HepG2 (cell line): ENCODE data around the gene ACSM2A. TPM values are rescaled to one million over a fixed set of nuclear protein-coding genes. Genes with fewer than 3 reads are reported as not detected.
"Not testable (repeated sequence)": the region's sequence is repeated elsewhere in the genome, so short reads cannot be mapped to it uniquely, and the experiment has no call there.

Experiments used
- ATAC-seq: fragments of 200-7000 bp; cut with Tn5 transposase; 3 replicates; pipeline ENCODE4 v1.9.1; 2020; ENCODE audit warnings: mild to moderate bottlenecking, moderate library complexity
- BruUV-seq: library from RNA; stranded (reverse); fragments of 400-500 nt; replicated peaks from 2 replicates; lab custom pipeline; 2021; lab: Mats Ljungman, UMichigan
- CTCF ChIA-PET: fragments of 300-600 bp; formaldehyde crosslinking; extraction: SDS; loops from one replicate; lab custom pipeline; 2021; ENCODE audit warnings: low total read pairs, inconsistent platforms, low intra/inter-chr PET ratio; lab: Yijun Ruan, JAX
- POLR2A ChIA-PET: fragments of 350-600 bp; sonication (Branson Sonifier 250); formaldehyde crosslinking; loops from one replicate; lab custom pipeline; 2020; ENCODE audit warnings: antibody characterized with exemption, inconsistent platforms; lab: Yijun Ruan, JAX
- DNase-seq: peaks from one replicate; pipeline ENCODE4 v3.0.0-alpha.2; 2015; ENCODE audit warnings: low spot score
- FAIRE-seq: peaks from 3 replicates; lab custom pipeline; 2011; peaks lifted over from hg19 to GRCh38; lab: Jason Lieb, UNC
- H2AFZ ChIP-seq: one replicate; pipeline ENCODE4 v1.6.1; 2011; ENCODE audit warnings: low read length, inconsistent platforms
- H3K27ac ChIP-seq: fragments of 300-600 bp; 3 replicates; pipeline ENCODE4 v1.8.0; 2011; ENCODE audit warnings: mixed run types, mild to moderate bottlenecking, mixed read lengths, low read length, inconsistent platforms; ENCODE audit not compliant: insufficient read depth; ENCODE audit errors: extremely low read length
- H3K27me3 ChIP-seq, 2 experiments: fragments of 200-600 bp in 1 of 2; 2 replicates in 1 of 2; 3 replicates in 1 of 2; pipeline versions ENCODE4 v1.6.0 to v1.8.0; 2011; ENCODE audit warnings: low read length in 2 of 2, mild to moderate bottlenecking in 2 of 2, moderate library complexity in 2 of 2, inconsistent platforms in 1 of 2; ENCODE audit not compliant: insufficient read depth in 2 of 2, control insufficient read depth in 1 of 2
- H3K36me3 ChIP-seq, 2 experiments: fragments of 200-600 bp in 1 of 2; replicated peaks in 1 of 2; 2 replicates in 1 of 2; 3 replicates in 1 of 2; pipeline versions ENCODE4 v1.5.1 to v1.8.0; 2011; ENCODE audit warnings: low read length in 2 of 2, inconsistent platforms in 1 of 2; ENCODE audit not compliant: insufficient read depth in 2 of 2, control insufficient read depth in 1 of 2
- H3K4me1 ChIP-seq: 2 replicates; pipeline ENCODE4 v1.5.1; 2012; ENCODE audit warnings: low read length, inconsistent platforms; ENCODE audit not compliant: insufficient read depth
- H3K4me2 ChIP-seq: 2 replicates; pipeline ENCODE4 v1.6.0; 2011; ENCODE audit warnings: low read depth, low read length, inconsistent platforms
- H3K4me3 ChIP-seq, 3 experiments: fragments of 200-600 bp in 1 of 3; sonication (generic), shearing (Covaris generic) in 1 of 3; replicated peaks in 1 of 3; 2 replicates each; pipeline ENCODE4 v1.5.1; 2011 to 2016; ENCODE audit warnings: low read length in 3 of 3, inconsistent platforms in 2 of 3, low read depth in 2 of 3, mild to moderate bottlenecking in 2 of 3, control low read depth in 1 of 3, mixed read lengths in 1 of 3; ENCODE audit not compliant: insufficient read depth in 1 of 3
- H3K79me2 ChIP-seq: one replicate; pipeline ENCODE4 v1.6.1; 2011; ENCODE audit warnings: low read length, inconsistent platforms; ENCODE audit not compliant: insufficient read depth
- H3K9ac ChIP-seq: 2 replicates; pipeline ENCODE4 v1.6.0; 2011; ENCODE audit warnings: mild to moderate bottlenecking, low read depth, low read length, inconsistent platforms; ENCODE audit not compliant: insufficient read depth
- H3K9me3 ChIP-seq: 2 replicates; pipeline ENCODE4 v1.5.1; 2012; ENCODE audit warnings: mild to moderate bottlenecking, low read length
- H4K20me1 ChIP-seq: 2 replicates; pipeline ENCODE4 v1.6.0; 2011; ENCODE audit warnings: inconsistent platforms, mild to moderate bottlenecking, low read length, moderate library complexity; ENCODE audit not compliant: insufficient read depth
- EHMT2 ChIP-seq: fragments of 200-600 bp; sonication (generic); IDR thresholded peaks from 2 replicates; pipeline ENCODE4 v1.7.0; 2017; ENCODE audit warnings: antibody characterized with exemption, low read depth, low read length, borderline replicate concordance
- MIER2 ChIP-seq: IDR thresholded peaks from 2 replicates; pipeline ENCODE4 v1.6.1; 2016; ENCODE audit warnings: missing biosample characterization, missing genetic modification reagents
- REST ChIP-seq, 2 experiments: IDR thresholded peaks; 2 replicates each; pipeline ENCODE4 v1.6.1; 2011 to 2012; ENCODE audit warnings: low read length in 2 of 2, borderline replicate concordance in 1 of 2, low read depth in 1 of 2, mild to moderate bottlenecking in 1 of 2, moderate library complexity in 1 of 2
- WGBS: methylation state at CpG from one replicate; pipeline ENCODE4 v1.1.6; 2017; ENCODE audit warnings: low lambda C conversion rate; 5-methylcytosine and 5-hydroxymethylcytosine counted together
- in situ Hi-C: cut with HindIII; loops from 2 replicates; pipeline ENCODE4 v1.10.0; 2017; ENCODE audit warnings: low pct_unique_long_range_greater_than_20kb; ENCODE audit not compliant: extremely low pct_ligation_motif_present
- intact Hi-C: fragments of 100-400 bp; cut with micrococcal nuclease; formaldehyde crosslinking; loops from one replicate; pipeline ENCODE4 v1.10.0; 2022; ENCODE audit not compliant: unreplicated experiment
- polyA plus RNA-seq, 8 experiments: library from polyadenylated mRNA; depleted of rRNA in 3 of 8; stranded (reverse) in 7 of 8; unstranded in 1 of 8; fragments of >200 nt; fragmentation: Illumina TruSeq in 4 of 8; extraction: Trizol in 4 of 8; gene quantifications; 2 replicates each; pipeline versions ENCODE4 v1.2.1 to v1.2.3, GENCODE V29; 2011 to 2016; ENCODE audit warnings: low read depth in 4 of 8, missing spikeins in 1 of 8, mixed read lengths in 1 of 8; ENCODE audit not compliant: insufficient read depth in 1 of 8
- total RNA-seq, 5 experiments: library from RNA; depleted of rRNA; stranded (reverse); fragments of >200 nt; fragmentation: Illumina TruSeq; extraction: Trizol; gene quantifications; 2 replicates each; pipeline ENCODE4 v1.2.3, GENCODE V29; 2016; ENCODE audit warnings: low read depth in 1 of 5

The ACSM2A gene
- total and polyA plus RNA-seq, 2 of the 13 experiments (the other 11 are each of a cell fraction or from before 2014, with no cell fraction given), result 11.4 to 16.3 TPM

DNA sequence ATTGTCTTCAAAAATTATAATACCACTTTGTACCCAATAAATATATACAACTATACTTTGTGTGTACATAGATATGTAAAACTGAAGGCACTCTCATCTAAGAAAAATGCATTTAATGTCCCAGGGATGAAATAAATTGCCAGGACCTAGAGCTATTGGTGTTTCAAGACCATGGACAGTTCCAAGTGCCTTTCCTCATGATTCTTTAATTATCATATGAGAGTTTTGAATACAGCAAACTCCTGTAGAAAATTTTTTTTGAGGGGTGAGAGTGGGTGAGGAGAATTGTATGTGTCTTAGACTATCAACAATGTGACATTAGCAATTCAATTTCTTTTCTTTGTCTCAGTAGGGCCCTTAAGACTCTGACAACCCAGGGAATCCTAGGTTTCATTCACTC lies 17.6 kb downstream of the ACSM2A start:
- DNase-seq, BruUV-seq, POLR2A ChIA-PET, H3K27me3 ChIP-seq, FAIRE-seq, H3K4me3 ChIP-seq, H3K27ac ChIP-seq, CTCF ChIA-PET, H3K4me1 ChIP-seq, H4K20me1 ChIP-seq, H3K9ac ChIP-seq, H3K4me2 ChIP-seq, H3K36me3 ChIP-seq, in situ Hi-C loops, ATAC-seq, H2AFZ ChIP-seq, intact Hi-C loops, H3K79me2 ChIP-seq: not testable (repeated sequence)
- TF ChIP-seq EHMT2 (peak; percentile 73), MIER2 (CRISPR knock-in tag) (peak; percentile 87), REST (IDR thresholded peaks at IDR 0.05; ENCODE audit: borderline replicate concordance in 1 of 2, low read depth in 1 of 2, low read length in 2 of 2) (peak; percentile 2 to 88; a peak in 3 of 4 replicates)
- H3K9me3 ChIP-seq, result peaks cover 18% of the 10 kb centered on the region

DNA sequence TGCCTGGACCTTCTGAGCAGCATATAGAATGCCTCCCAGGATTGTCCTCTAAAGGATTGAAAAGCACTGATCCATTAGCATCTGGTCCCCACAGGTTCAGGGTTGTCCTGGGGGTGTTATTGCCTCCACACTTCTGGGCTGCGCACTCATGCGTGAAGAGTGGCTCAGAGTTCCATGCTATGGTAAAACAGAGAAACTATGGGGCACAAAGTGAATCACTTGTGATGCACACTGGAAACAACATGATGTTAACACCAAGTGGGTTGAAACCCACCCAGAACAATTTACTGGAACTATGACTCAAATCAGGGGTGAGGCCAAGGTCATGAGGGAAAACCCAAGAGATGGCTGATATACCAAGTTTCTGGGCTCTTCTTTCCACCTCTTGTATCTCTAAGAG lies 18.6 kb downstream of the ACSM2A start:
- intact Hi-C loops, H3K27me3 ChIP-seq, ATAC-seq, H3K27ac ChIP-seq, H3K4me2 ChIP-seq, H3K4me3 ChIP-seq, H4K20me1 ChIP-seq, BruUV-seq, H3K79me2 ChIP-seq, H3K9ac ChIP-seq, CTCF ChIA-PET, H3K4me1 ChIP-seq, H3K36me3 ChIP-seq, FAIRE-seq, in situ Hi-C loops, H2AFZ ChIP-seq, DNase-seq, POLR2A ChIA-PET: not testable (repeated sequence)
- 100% methylated on average over 2 of the region's 2 CpGs for WGBS
- H3K9me3 ChIP-seq, result peaks cover 14% of the 10 kb centered on the region

DNA sequence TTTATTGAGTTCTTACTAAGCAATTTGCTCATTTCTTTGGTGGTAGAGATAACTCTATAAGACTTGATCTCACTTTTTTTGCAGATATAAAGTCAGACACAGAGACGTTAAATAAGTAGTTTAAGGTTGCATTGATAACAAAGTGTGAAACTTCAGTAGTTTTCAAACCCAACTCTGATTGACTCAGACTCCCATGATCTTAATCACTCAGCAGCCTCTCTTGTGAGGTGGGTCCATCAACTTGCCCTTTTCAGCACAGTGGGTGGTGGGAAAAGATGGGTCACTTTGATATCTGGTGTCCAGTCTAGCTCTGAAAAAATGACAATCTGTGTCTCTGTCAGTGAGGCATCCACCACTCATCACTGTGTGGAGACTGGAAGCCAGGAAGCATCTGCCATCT lies 19.4 kb downstream of the ACSM2A start:
- intact Hi-C loops, H4K20me1 ChIP-seq, H3K27me3 ChIP-seq, ATAC-seq, H3K9ac ChIP-seq, POLR2A ChIA-PET, in situ Hi-C loops, H3K36me3 ChIP-seq, H3K4me1 ChIP-seq, BruUV-seq, H3K4me3 ChIP-seq, H2AFZ ChIP-seq, CTCF ChIA-PET, H3K4me2 ChIP-seq, H3K27ac ChIP-seq, DNase-seq, FAIRE-seq, H3K79me2 ChIP-seq: not testable (repeated sequence)
- WGBS, result 87% methylated on average over 1 of the region's 1 CpG
- H3K9me3 ChIP-seq, result peaks cover 14% of the 10 kb centered on the region
